ENCODE measurements around the gene CBFA2T3. TPM values are rescaled to one million over a fixed set of nuclear protein-coding genes. Genes with fewer than 3 reads are reported as not detected.

CBFA2T3 gene
- total RNA-seq, 1 donor from 2014 or later: 2.4 TPM

- TF ChIP-seq EZH2 (IDR thresholded peaks at IDR 0.05; ENCODE audit: insufficient read depth, low read length) (no peak), CTCF (IDR thresholded peaks at IDR 0.05; ENCODE audit: insufficient read depth, low read depth, low read length) (no peak)
- H3K27ac Mint-ChIP-seq (ENCODE audit: unreplicated experiment): no peak overlapping the region
- no peaks in the 10 kb centered on the region for H3K36me3 ChIP-seq (ENCODE audit: insufficient read depth, low read length)
- H3K4me1 Mint-ChIP-seq (ENCODE audit: low read depth, unreplicated experiment): no peaks in the 10 kb centered on the region
- no peak overlapping the region for H3K27ac ChIP-seq (ENCODE audit: low read depth, low read length)
- peaks cover 11% of the 10 kb centered on the region for H3K27me3 ChIP-seq (ENCODE audit: insufficient read depth, low read length)
- H3K27me3 Mint-ChIP-seq (ENCODE audit: low read depth, unreplicated experiment): peaks cover 20% of the 10 kb centered on the region
- no peak overlapping the region for H3K4me3 Mint-ChIP-seq (ENCODE audit: unreplicated experiment)
- H3K4me2 ChIP-seq (ENCODE audit: low read length): no peak overlapping the region
- H3K36me3 Mint-ChIP-seq (ENCODE audit: low read depth, unreplicated experiment): no peaks in the 10 kb centered on the region
- H2AFZ ChIP-seq (ENCODE audit: low read depth, low read length): no peak overlapping the region
- H3K4me1 ChIP-seq (ENCODE audit: insufficient read depth, low read length): no peaks in the 10 kb centered on the region
- no peak for FAIRE-seq
- no peaks in the 10 kb centered on the region for H3K79me2 ChIP-seq (ENCODE audit: insufficient read depth, low read length)
- no peak for DNase-seq (ENCODE audit: low read depth)
- no peak overlapping the region for H3K4me3 ChIP-seq (ENCODE audit: insufficient read depth, low read depth, low read length)
- no peaks in the 10 kb centered on the region for H3K9me3 ChIP-seq (ENCODE audit: insufficient read depth, low read depth, low read length)
- H3K9me3 Mint-ChIP-seq (ENCODE audit: unreplicated experiment): no peaks in the 10 kb centered on the region
- H4K20me1 ChIP-seq (ENCODE audit: insufficient read depth, low read length): no peaks in the 10 kb centered on the region
- H3K9ac ChIP-seq (ENCODE audit: low read length): no peak overlapping the region
These were observed 13.0 kb upstream of the CBFA2T3 start for GRCh38 chr16:88989852-88990547.

- FAIRE-seq (no peak), DNase-seq (ENCODE audit: low read depth) (no peak)
- Histone ChIP-seq H3K9ac (ENCODE audit: low read length) (no peak overlapping the region), H3K27ac (ENCODE audit: low read depth, low read length) (no peak overlapping the region), H3K4me3 (ENCODE audit: insufficient read depth, low read depth, low read length) (no peak overlapping the region), H3K4me2 (ENCODE audit: low read length) (no peak overlapping the region), H4K20me1 (ENCODE audit: insufficient read depth, low read length) (no peaks in the 10 kb centered on the region), H3K36me3 (ENCODE audit: insufficient read depth, low read length) (no peaks in the 10 kb centered on the region), H3K4me1 (ENCODE audit: insufficient read depth, low read length) (no peaks in the 10 kb centered on the region), H3K9me3 (ENCODE audit: insufficient read depth, low read depth, low read length) (no peaks in the 10 kb centered on the region), H3K79me2 (ENCODE audit: insufficient read depth, low read length) (no peaks in the 10 kb centered on the region), H2AFZ (ENCODE audit: low read depth, low read length) (no peak overlapping the region), H3K27me3 (ENCODE audit: insufficient read depth, low read length) (peaks cover 7% of the 10 kb centered on the region)
- no peak overlapping the region for H3K4me3 Mint-ChIP-seq (ENCODE audit: unreplicated experiment)
- no peaks in the 10 kb centered on the region for H3K4me1 Mint-ChIP-seq (ENCODE audit: low read depth, unreplicated experiment)
- H3K36me3 Mint-ChIP-seq (ENCODE audit: low read depth, unreplicated experiment): no peaks in the 10 kb centered on the region
- TF ChIP-seq EZH2 (IDR thresholded peaks at IDR 0.05; ENCODE audit: insufficient read depth, low read length) (no peak), CTCF (IDR thresholded peaks at IDR 0.05; ENCODE audit: insufficient read depth, low read depth, low read length) (no peak)
- H3K27me3 Mint-ChIP-seq (ENCODE audit: low read depth, unreplicated experiment): peaks cover 22% of the 10 kb centered on the region
- no peak overlapping the region for H3K27ac Mint-ChIP-seq (ENCODE audit: unreplicated experiment)
- H3K9me3 Mint-ChIP-seq (ENCODE audit: unreplicated experiment): no peaks in the 10 kb centered on the region
These were observed 12.2 kb upstream of the CBFA2T3 start for GRCh38 chr16:88988980-88989811.

All from astrocyte (in vitro differentiated cells and primary cell).